Keratinocyte (primary cell): Measurements from ENCODE around the gene KIF16B. TPM values are rescaled to one million over a fixed set of nuclear protein-coding genes. Genes with fewer than 3 reads are reported as not detected.

ENCODE experiments used
- DNase-seq: peaks from one replicate; pipeline ENCODE4 v3.0.0-alpha.2; 2011; ENCODE audit warnings: low read depth, missing footprints, low spot score
- FAIRE-seq: peaks from 2 replicates; lab custom pipeline; 2011; peaks lifted over from hg19 to GRCh38; lab: Jason Lieb, UNC
- H2AFZ ChIP-seq: 2 replicates; pipeline ENCODE4 v1.6.0; 2012; ENCODE audit warnings: low read length, control low read depth, inconsistent platforms; ENCODE audit not compliant: control insufficient read depth
- H3K27ac ChIP-seq: 2 replicates; pipeline ENCODE4 v1.5.1; 2011; ENCODE audit warnings: low read length; ENCODE audit not compliant: control insufficient read depth, insufficient read depth
- H3K27me3 ChIP-seq: 3 replicates; pipeline ENCODE4 v1.6.0; 2011; ENCODE audit warnings: low read length; ENCODE audit not compliant: control insufficient read depth, insufficient read depth; ENCODE audit errors: extremely low read depth
- H3K36me3 ChIP-seq, 2 experiments: 2 replicates in 1 of 2; 3 replicates in 1 of 2; pipeline ENCODE4 v1.5.1; 2011; ENCODE audit warnings: low read length in 2 of 2, mild to moderate bottlenecking in 1 of 2; ENCODE audit not compliant: control insufficient read depth in 2 of 2, insufficient read depth in 2 of 2; ENCODE audit errors: extremely low read depth in 1 of 2
- H3K4me1 ChIP-seq: 3 replicates; pipeline ENCODE4 v1.5.1; 2011; ENCODE audit warnings: low read length; ENCODE audit not compliant: control insufficient read depth, insufficient read depth; ENCODE audit errors: extremely low read depth
- H3K4me2 ChIP-seq: 3 replicates; pipeline ENCODE4 v1.6.0; 2011; ENCODE audit warnings: low read depth, low read length; ENCODE audit not compliant: control insufficient read depth, insufficient read depth; ENCODE audit errors: extremely low read depth
- H3K4me3 ChIP-seq, 3 experiments: fragments of 200-600 bp in 1 of 3; sonication (generic) in 1 of 3; 2 replicates in 2 of 3; 3 replicates in 1 of 3; pipeline ENCODE4 v1.5.1; 2011 to 2016; ENCODE audit warnings: low read length in 3 of 3, mild to moderate bottlenecking in 3 of 3, control low read depth in 2 of 3, inconsistent platforms in 1 of 3, low read depth in 1 of 3, mixed read lengths in 1 of 3, mixed run types in 1 of 3, moderate library complexity in 1 of 3; ENCODE audit not compliant: control insufficient read depth in 2 of 3, insufficient read depth in 2 of 3; ENCODE audit errors: extremely low read depth in 1 of 3
- H3K79me2 ChIP-seq: 2 replicates; pipeline ENCODE4 v1.6.0; 2012; ENCODE audit warnings: low read length; ENCODE audit not compliant: control insufficient read depth, insufficient read depth
- H3K9ac ChIP-seq: 3 replicates; pipeline ENCODE4 v1.6.0; 2011; ENCODE audit warnings: low read length; ENCODE audit not compliant: control insufficient read depth, insufficient read depth; ENCODE audit errors: extremely low read depth
- H3K9me1 ChIP-seq: 3 replicates; pipeline ENCODE4 v1.6.0; 2011; ENCODE audit warnings: low read length; ENCODE audit not compliant: control insufficient read depth, insufficient read depth; ENCODE audit errors: extremely low read depth
- H3K9me3 ChIP-seq: 2 replicates; pipeline ENCODE4 v1.5.1; 2012; ENCODE audit warnings: low read depth, low read length; ENCODE audit not compliant: control insufficient read depth
- H4K20me1 ChIP-seq: 3 replicates; pipeline ENCODE4 v1.6.0; 2011; ENCODE audit warnings: low read length; ENCODE audit not compliant: control insufficient read depth, insufficient read depth; ENCODE audit errors: extremely low read depth
- EZH2 ChIP-seq: IDR thresholded peaks from one replicate; pipeline ENCODE4 v1.6.1; 2012; ENCODE audit warnings: inconsistent platforms, mild to moderate bottlenecking, low read length, moderate library complexity
- dilution Hi-C: fragments of 300-500 bp; cut with MboI; formaldehyde crosslinking; loops from one replicate; pipeline ENCODE4 v1.7.0; 2020; ENCODE audit warnings: low sequenced_read_pairs; ENCODE audit not compliant: extremely low pct_ligation_motif_present
- polyA plus RNA-seq, 5 experiments: library from polyadenylated mRNA; depleted of rRNA in 3 of 5; stranded (reverse) in 3 of 5; stranded (forward) in 1 of 5; unstranded in 1 of 5; fragments of >200 nt; gene quantifications; 1 replicate in 1 of 5; 2 replicates in 3 of 5; 3 replicates in 1 of 5; pipeline versions ENCODE4 v1.2.1 to v1.2.3, GENCODE V29; 2011 to 2012; ENCODE audit warnings: missing spikeins in 2 of 5, low read depth in 1 of 5, low replicate concordance in 1 of 5
- TF ChIP-seq, protein P1 (sequence below), 3 experiments: IDR thresholded peaks in 1 of 3; conservative IDR thresholded peaks in 1 of 3; optimal IDR thresholded peaks in 1 of 3; 2 replicates in 2 of 3; 3 replicates in 1 of 3; pipeline versions ENCODE3 to v1.5.1; 2011; ENCODE audit warnings: low read length in 3 of 3, mild to moderate bottlenecking in 3 of 3, moderate library complexity in 2 of 3, control low read depth in 1 of 3, inconsistent platforms in 1 of 3; ENCODE audit not compliant: insufficient read depth in 2 of 3; ENCODE audit errors: extremely low read depth in 1 of 3

The KIF16B gene
- polyA plus RNA-seq, 1 donor (not counting 4 experiments of a cell fraction or from before 2014, with no cell fraction given), result 16.1 TPM

- Histone ChIP-seq H3K4me3 (no peak overlapping the region), H3K9me3 (no peaks in the 10 kb centered on the region), H3K9me1 (no peaks in the 10 kb centered on the region), H3K4me1 (peaks cover 2% of the 10 kb centered on the region), H3K27me3 (no peaks in the 10 kb centered on the region), H3K9ac (no peak overlapping the region), H4K20me1 (no peaks in the 10 kb centered on the region), H3K27ac (no peak overlapping the region), H3K4me2 (no peak overlapping the region), H3K36me3 (peaks cover 2 to 4% of the 10 kb centered on the region in 2 experiments), H2AFZ (no peak overlapping the region), H3K79me2 (no peaks in the 10 kb centered on the region)
- dilution Hi-C loops, result no loop called here
- FAIRE-seq, result no peak
- TF ChIP-seq, protein P1, sequence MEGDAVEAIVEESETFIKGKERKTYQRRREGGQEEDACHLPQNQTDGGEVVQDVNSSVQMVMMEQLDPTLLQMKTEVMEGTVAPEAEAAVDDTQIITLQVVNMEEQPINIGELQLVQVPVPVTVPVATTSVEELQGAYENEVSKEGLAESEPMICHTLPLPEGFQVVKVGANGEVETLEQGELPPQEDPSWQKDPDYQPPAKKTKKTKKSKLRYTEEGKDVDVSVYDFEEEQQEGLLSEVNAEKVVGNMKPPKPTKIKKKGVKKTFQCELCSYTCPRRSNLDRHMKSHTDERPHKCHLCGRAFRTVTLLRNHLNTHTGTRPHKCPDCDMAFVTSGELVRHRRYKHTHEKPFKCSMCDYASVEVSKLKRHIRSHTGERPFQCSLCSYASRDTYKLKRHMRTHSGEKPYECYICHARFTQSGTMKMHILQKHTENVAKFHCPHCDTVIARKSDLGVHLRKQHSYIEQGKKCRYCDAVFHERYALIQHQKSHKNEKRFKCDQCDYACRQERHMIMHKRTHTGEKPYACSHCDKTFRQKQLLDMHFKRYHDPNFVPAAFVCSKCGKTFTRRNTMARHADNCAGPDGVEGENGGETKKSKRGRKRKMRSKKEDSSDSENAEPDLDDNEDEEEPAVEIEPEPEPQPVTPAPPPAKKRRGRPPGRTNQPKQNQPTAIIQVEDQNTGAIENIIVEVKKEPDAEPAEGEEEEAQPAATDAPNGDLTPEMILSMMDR (optimal IDR thresholded peaks at IDR 0.05 in 1 of 3, IDR thresholded peaks at IDR 0.05 in 1 of 3, conservative IDR thresholded peaks at IDR 0.05 in 1 of 3; ENCODE audit: extremely low read depth in 1 of 3, insufficient read depth in 2 of 3, low read length in 3 of 3), result no peak
- TF ChIP-seq EZH2, result no peak
- no peak for DNase-seq
Measured at GRCh38 chr20:16284385-16285100, 288.7 kb downstream of the KIF16B start.

DNA sequence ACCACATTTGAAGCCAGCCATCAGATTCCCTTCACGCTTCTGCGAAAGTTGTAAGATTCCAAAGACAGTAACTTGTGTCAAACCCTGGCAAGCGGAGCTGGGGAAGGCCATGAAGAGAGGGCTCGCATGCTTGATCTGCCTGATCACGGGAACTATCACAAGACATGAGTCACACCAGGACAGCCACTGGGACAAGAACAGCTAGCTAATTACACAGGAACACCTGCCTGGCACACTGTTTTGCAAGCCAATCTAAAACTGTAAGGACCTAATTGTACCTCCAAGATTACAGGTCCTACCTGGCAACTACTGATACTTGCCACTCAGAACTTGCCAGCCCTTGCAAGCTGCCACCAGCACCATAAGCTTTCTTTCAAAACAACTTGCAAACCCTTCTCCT is 289.3 kb downstream of the KIF16B start:
- dilution Hi-C loops, result no loop called here
- H3K9ac ChIP-seq, result no peak overlapping the region
- no peak overlapping the region for H3K4me3 ChIP-seq
- no peaks in the 10 kb centered on the region for H4K20me1 ChIP-seq
- H2AFZ ChIP-seq, result no peak overlapping the region
- H3K4me1 ChIP-seq, result peaks cover 2% of the 10 kb centered on the region
- no peaks in the 10 kb centered on the region for H3K27me3 ChIP-seq
- H3K9me3 ChIP-seq, result no peaks in the 10 kb centered on the region
- H3K36me3 ChIP-seq, result peaks cover 2 to 4% of the 10 kb centered on the region in 2 experiments
- FAIRE-seq (no peak), DNase-seq (no peak)
- no peak overlapping the region for H3K27ac ChIP-seq
- no peak overlapping the region for H3K4me2 ChIP-seq
- TF ChIP-seq, protein P1 (optimal IDR thresholded peaks at IDR 0.05 in 1 of 3, IDR thresholded peaks at IDR 0.05 in 1 of 3, conservative IDR thresholded peaks at IDR 0.05 in 1 of 3; ENCODE audit: extremely low read depth in 1 of 3, insufficient read depth in 2 of 3, low read length in 3 of 3), result no peak
- no peak for TF ChIP-seq EZH2
- no peaks in the 10 kb centered on the region for H3K9me1 ChIP-seq
- H3K79me2 ChIP-seq, result no peaks in the 10 kb centered on the region
